Choroid plexus epithelial cell (primary cell): ENCODE results near the gene C12orf42.
"Not testable (repeated sequence)": the region's sequence is repeated elsewhere in the genome, so short reads cannot be mapped to it uniquely, and the experiment has no call there.

ENCODE experiments used
- DNase-seq: peaks from one replicate; pipeline ENCODE4 v3.0.0-alpha.2; 2010; ENCODE audit warnings: low read depth
- H3K4me3 ChIP-seq: 2 replicates; pipeline ENCODE4 v1.5.1; 2011; ENCODE audit warnings: low read depth, mild to moderate bottlenecking, control low read depth, low read length, moderate library complexity
- CTCF ChIP-seq: conservative IDR thresholded peaks from 2 replicates; pipeline ENCODE4 v1.5.1; 2011; ENCODE audit warnings: low read depth, mild to moderate bottlenecking, control low read depth, inconsistent platforms, low read length, moderate library complexity

The C12orf42 gene

GRCh38 chr12:103442822-103443221 is 52.9 kb downstream of the C12orf42 start:
- no peak for TF ChIP-seq CTCF
- no peak for DNase-seq
- no peak overlapping the region for H3K4me3 ChIP-seq

GRCh38 chr12:103442182-103442555 is 53.6 kb downstream of the C12orf42 start:
- DNase-seq: no peak
- no peak for TF ChIP-seq CTCF
- no peak overlapping the region for H3K4me3 ChIP-seq

- DNase-seq: no peak
- H3K4me3 ChIP-seq: no peak overlapping the region
- TF ChIP-seq CTCF: no peak
Observed at GRCh38 chr12:103441437-103442181, 54.2 kb downstream of the C12orf42 start.

GRCh38 chr12:103434165-103435105 is 61.3 kb downstream of the C12orf42 start:
- H3K4me3 ChIP-seq, DNase-seq: not testable (repeated sequence)

GRCh38 chr12:103431950-103432349 is 63.8 kb downstream of the C12orf42 start:
- no peak overlapping the region for H3K4me3 ChIP-seq
- TF ChIP-seq CTCF: no peak
- no peak for DNase-seq

GRCh38 chr12:103431387-103431786 is 64.4 kb downstream of the C12orf42 start:
- no peak for DNase-seq

GRCh38 chr12:103425674-103426073 is 70.1 kb downstream of the C12orf42 start:
- not testable (repeated sequence) for DNase-seq

More at GRCh38 chr12:103431387-103431786, 64.4 kb downstream of the C12orf42 start:
- H3K4me3 ChIP-seq: no peak overlapping the region
- no peak for TF ChIP-seq CTCF

GRCh38 chr12:103424849-103425586 is 70.8 kb downstream of the C12orf42 start:
- not testable (repeated sequence) for DNase-seq, H3K4me3 ChIP-seq

More at GRCh38 chr12:103425674-103426073, 70.1 kb downstream of the C12orf42 start:
- not testable (repeated sequence) for H3K4me3 ChIP-seq
